RPMI8226 (cell line): ENCODE data around the gene DUSP2.

Experiments used
- DNase-seq: peaks from one replicate; pipeline ENCODE4 v3.0.0-alpha.2; 2015

DUSP2 gene

GRCh38 chr2:96145036-96145847 is at the start of gene DUSP2:
TSS of gene DUSP2 (minus strand) at chr2:96145440. CDS start at chr2:96145354, 86 bp downstream.
- DNase-seq = peak; percentile 96

GRCh38 chr2:96191937-96192670 is 46.9 kb upstream of the DUSP2 start:
- no peak for DNase-seq

- DNase-seq = no peak
Measured at GRCh38 chr2:96188821-96189526, 43.7 kb upstream of the DUSP2 start.

GRCh38 chr2:96186562-96186961 is 41.3 kb upstream of the DUSP2 start:
- DNase-seq = no peak

GRCh38 chr2:96185516-96185915 is 40.3 kb upstream of the DUSP2 start:
- DNase-seq = no peak

- no peak for DNase-seq
Measured at GRCh38 chr2:96184989-96185388, 39.7 kb upstream of the DUSP2 start.

- no peak for DNase-seq
Measured at GRCh38 chr2:96184188-96184587, 38.9 kb upstream of the DUSP2 start.

- no peak for DNase-seq
Measured at GRCh38 chr2:96181529-96181928, 36.3 kb upstream of the DUSP2 start.

GRCh38 chr2:96180521-96180920 is 35.3 kb upstream of the DUSP2 start:
- no peak for DNase-seq

GRCh38 chr2:96180002-96180401 is 34.8 kb upstream of the DUSP2 start:
- no peak for DNase-seq

- no peak for DNase-seq
Measured at GRCh38 chr2:96176661-96177060, 31.4 kb upstream of the DUSP2 start.

GRCh38 chr2:96175951-96176350 is 30.7 kb upstream of the DUSP2 start:
- peak; percentile 22 for DNase-seq

- peak; percentile 82 for DNase-seq
Measured at GRCh38 chr2:96174251-96175144, 29.3 kb upstream of the DUSP2 start.

GRCh38 chr2:96171831-96172230 is 26.6 kb upstream of the DUSP2 start:
- no peak for DNase-seq

GRCh38 chr2:96170626-96171025 is 25.4 kb upstream of the DUSP2 start:
- DNase-seq = no peak

GRCh38 chr2:96169868-96170507 is 24.7 kb upstream of the DUSP2 start:
- DNase-seq = no peak

- DNase-seq = no peak
Measured at GRCh38 chr2:96167407-96168013, 22.3 kb upstream of the DUSP2 start.

- no peak for DNase-seq
Measured at GRCh38 chr2:96164459-96165184, 19.4 kb upstream of the DUSP2 start.

GRCh38 chr2:96163768-96164429 is 18.7 kb upstream of the DUSP2 start:
- DNase-seq = no peak

GRCh38 chr2:96163415-96163767 is 18.2 kb upstream of the DUSP2 start:
- no peak for DNase-seq
